SK-N-SH (cell line): ENCODE data around the gene C19orf47. TPM values are rescaled to one million over a fixed set of nuclear protein-coding genes. Genes with fewer than 3 reads are reported as not detected.
"Not testable (repeated sequence)": the region's sequence is repeated elsewhere in the genome, so short reads cannot be mapped to it uniquely, and the experiment has no call there.

Experiments
- CTCF ChIA-PET: fragments of 300-600, 350-600 bp; formaldehyde crosslinking; extraction: SDS; loops from one replicate; lab custom pipeline; 2021; lab: Yijun Ruan, JAX
- POLR2A ChIA-PET: fragments of 350-600 bp; sonication (Branson Sonifier 250); formaldehyde crosslinking; extraction: SDS; loops from one replicate; lab custom pipeline; 2020; ENCODE audit warnings: antibody characterized with exemption, inconsistent platforms; lab: Yijun Ruan, JAX
- DNase-seq: peaks from one replicate; pipeline ENCODE4 v3.0.0; 2012
- H2AFZ ChIP-seq: fragments of 200-600 bp; sonication (generic); 2 replicates; pipeline ENCODE4 v1.8.1; 2016; ENCODE audit warnings: antibody characterized with exemption, mild to moderate bottlenecking, low read depth
- H3F3A ChIP-seq: fragments of 200-600 bp; sonication (generic); replicated peaks from 2 replicates; pipeline ENCODE3; 2016; ENCODE audit warnings: antibody characterized with exemption, mild to moderate bottlenecking; ENCODE audit not compliant: insufficient read depth
- H3K27ac ChIP-seq, 2 experiments: fragments of 200-500 bp in 1 of 2; fragments of 200-600 bp in 1 of 2; sonication (Bioruptor generic) in 1 of 2; sonication (generic), shearing (Covaris generic) in 1 of 2; 2 replicates each; pipeline versions ENCODE4 v1.5.1 to v1.6.1; 2014 to 2016; ENCODE audit warnings: low read depth in 2 of 2, inconsistent platforms in 1 of 2, low read length in 1 of 2, mild to moderate bottlenecking in 1 of 2, mixed read lengths in 1 of 2
- H3K27me3 ChIP-seq: fragments of 200-600 bp; sonication (generic), shearing (Covaris generic); 2 replicates; pipeline ENCODE4 v1.6.1; 2016; ENCODE audit warnings: mixed run types; ENCODE audit not compliant: insufficient read depth
- H3K36me3 ChIP-seq, 2 experiments: fragments of 200-500 bp in 1 of 2; fragments of 200-600 bp in 1 of 2; sonication (Bioruptor generic) in 1 of 2; sonication (generic) in 1 of 2; replicated peaks in 1 of 2; 2 replicates each; pipeline versions ENCODE3 to v1.5.1; 2014 to 2016; ENCODE audit warnings: low read length in 1 of 2, mild to moderate bottlenecking in 1 of 2; ENCODE audit not compliant: insufficient read depth in 2 of 2, control insufficient read depth in 1 of 2
- H3K4me1 ChIP-seq, 2 experiments: fragments of 200-500 bp in 1 of 2; fragments of 200-600 bp in 1 of 2; sonication (Bioruptor generic) in 1 of 2; sonication (generic), shearing (Covaris generic) in 1 of 2; 2 replicates each; pipeline versions ENCODE4 v1.5.1 to v1.6.1; 2014 to 2016; ENCODE audit warnings: low read depth in 1 of 2, low read length in 1 of 2, mixed run types in 1 of 2; ENCODE audit not compliant: insufficient read depth in 2 of 2, control insufficient read depth in 1 of 2
- H3K4me2 ChIP-seq: fragments of 200-600 bp; sonication (generic), shearing (Covaris generic); 2 replicates; pipeline ENCODE4 v1.6.1; 2017; ENCODE audit warnings: mixed run types
- H3K4me3 ChIP-seq, 2 experiments: fragments of 200-500 bp in 1 of 2; fragments of 200-600 bp in 1 of 2; sonication (Bioruptor generic) in 1 of 2; sonication (generic), shearing (Covaris generic) in 1 of 2; 2 replicates each; pipeline versions ENCODE4 v1.5.1 to v1.8.1; 2014 to 2016; ENCODE audit warnings: low read depth in 2 of 2, inconsistent platforms in 1 of 2, low read length in 1 of 2, mild to moderate bottlenecking in 1 of 2, mixed read lengths in 1 of 2, moderate library complexity in 1 of 2
- H3K79me2 ChIP-seq: fragments of 200-600 bp; sonication (generic); 2 replicates; pipeline ENCODE4 v1.8.1; 2017; ENCODE audit warnings: mild to moderate bottlenecking; ENCODE audit not compliant: insufficient read depth
- H3K9ac ChIP-seq: fragments of 200-600 bp; sonication (generic); 2 replicates; pipeline ENCODE4 v1.6.1; 2017; ENCODE audit warnings: mixed run types
- H3K9me2 ChIP-seq: fragments of 200-600 bp; sonication (generic); 2 replicates; pipeline ENCODE4 v1.6.1; 2017; ENCODE audit warnings: mixed run types
- H3K9me3 ChIP-seq: fragments of 200-600 bp; sonication (generic); 2 replicates; pipeline ENCODE4 v1.6.1; 2017; ENCODE audit warnings: mixed run types, mild to moderate bottlenecking, moderate library complexity
- H4K20me1 ChIP-seq: fragments of 200-600 bp; sonication (generic); 2 replicates; pipeline ENCODE4 v1.6.1; 2017; ENCODE audit warnings: mild to moderate bottlenecking, mixed run types; ENCODE audit not compliant: insufficient read depth
- FOXJ3 ChIP-seq: sonication (generic); formaldehyde crosslinking; IDR thresholded peaks from 2 replicates; pipeline ENCODE4 v1.5.1; 2020; ENCODE audit warnings: mild to moderate bottlenecking, missing genetic modification reagents
- GABPA ChIP-seq: IDR thresholded peaks from 2 replicates; pipeline ENCODE4 v1.4.0; 2012; ENCODE audit warnings: low read depth, mild to moderate bottlenecking
- GATA2 ChIP-seq: sonication (generic); formaldehyde crosslinking; IDR thresholded peaks from 2 replicates; pipeline ENCODE4 v1.5.0; 2020; ENCODE audit warnings: mild to moderate bottlenecking, missing genetic modification reagents
- NRF1 ChIP-seq: IDR thresholded peaks from 2 replicates; pipeline ENCODE4 v1.6.1; 2012; ENCODE audit warnings: low read depth, mild to moderate bottlenecking, low read length
- POLR2AphosphoS5 ChIP-seq: IDR thresholded peaks from 2 replicates; pipeline ENCODE4 v1.6.1; 2012; ENCODE audit warnings: low read depth, low read length
- REST ChIP-seq: IDR thresholded peaks from 2 replicates; pipeline ENCODE4 v1.6.1; 2012; ENCODE audit warnings: mild to moderate bottlenecking, low read depth, low read length, moderate library complexity
- SMC3 ChIP-seq: IDR thresholded peaks from 2 replicates; pipeline ENCODE4 v1.6.1; 2012; ENCODE audit warnings: low read depth, low read length, improper control_type of control experiment
- TAF1 ChIP-seq: IDR thresholded peaks from 2 replicates; pipeline ENCODE4 v1.6.1; 2012; ENCODE audit warnings: low read depth, mild to moderate bottlenecking, low read length, moderate library complexity, borderline replicate concordance
- TCF12 ChIP-seq: IDR thresholded peaks from 2 replicates; pipeline ENCODE4 v1.4.0; 2012
- TEAD4 ChIP-seq: IDR thresholded peaks from 2 replicates; pipeline ENCODE4 v1.4.0; 2012; ENCODE audit warnings: mild to moderate bottlenecking, borderline replicate concordance; ENCODE audit not compliant: insufficient read depth
- USF1 ChIP-seq: IDR thresholded peaks from 2 replicates; pipeline ENCODE4 v1.4.0; 2012; ENCODE audit warnings: low read depth, borderline replicate concordance
- WGBS: methylation state at CpG from one replicate; pipeline ENCODE4 v1.1.6; 2017; ENCODE audit warnings: low lambda C conversion rate; 5-methylcytosine and 5-hydroxymethylcytosine counted together
- polyA plus RNA-seq, 3 experiments: library from polyadenylated mRNA; depleted of rRNA; stranded (reverse); fragments of >200 nt; gene quantifications; 2 replicates each; pipeline ENCODE4 v1.2.3, GENCODE V29; 2012
- TF ChIP-seq, protein P1 (sequence below): IDR thresholded peaks from 2 replicates; pipeline ENCODE4 v1.4.0; 2012; ENCODE audit warnings: low read depth, borderline replicate concordance
- TF ChIP-seq, protein P2 (sequence below): IDR thresholded peaks from 2 replicates; pipeline ENCODE4 v1.4.0; 2012; ENCODE audit warnings: low read depth
- TF ChIP-seq, protein P3 (sequence below): fragments of 150-350 bp; IDR thresholded peaks from 2 replicates; pipeline ENCODE4 v1.6.1; 2016; ENCODE audit warnings: mild to moderate bottlenecking, low read depth, low read length
- TF ChIP-seq, protein P4 (sequence below): fragments of 150-350 bp; IDR thresholded peaks from 2 replicates; pipeline ENCODE4 v1.6.1; 2017; ENCODE audit warnings: antibody characterized with exemption, low read length, low read depth, borderline replicate concordance

The C19orf47 gene
- polyA plus RNA-seq, 1 of the 3 experiments (the other 2 are of a cell fraction) = 17.2 TPM

- no peak for TF ChIP-seq REST
- TF ChIP-seq, protein P1, sequence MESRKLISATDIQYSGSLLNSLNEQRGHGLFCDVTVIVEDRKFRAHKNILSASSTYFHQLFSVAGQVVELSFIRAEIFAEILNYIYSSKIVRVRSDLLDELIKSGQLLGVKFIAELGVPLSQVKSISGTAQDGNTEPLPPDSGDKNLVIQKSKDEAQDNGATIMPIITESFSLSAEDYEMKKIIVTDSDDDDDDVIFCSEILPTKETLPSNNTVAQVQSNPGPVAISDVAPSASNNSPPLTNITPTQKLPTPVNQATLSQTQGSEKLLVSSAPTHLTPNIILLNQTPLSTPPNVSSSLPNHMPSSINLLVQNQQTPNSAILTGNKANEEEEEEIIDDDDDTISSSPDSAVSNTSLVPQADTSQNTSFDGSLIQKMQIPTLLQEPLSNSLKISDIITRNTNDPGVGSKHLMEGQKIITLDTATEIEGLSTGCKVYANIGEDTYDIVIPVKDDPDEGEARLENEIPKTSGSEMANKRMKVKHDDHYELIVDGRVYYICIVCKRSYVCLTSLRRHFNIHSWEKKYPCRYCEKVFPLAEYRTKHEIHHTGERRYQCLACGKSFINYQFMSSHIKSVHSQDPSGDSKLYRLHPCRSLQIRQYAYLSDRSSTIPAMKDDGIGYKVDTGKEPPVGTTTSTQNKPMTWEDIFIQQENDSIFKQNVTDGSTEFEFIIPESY = no peak
- TF ChIP-seq, protein P2, sequence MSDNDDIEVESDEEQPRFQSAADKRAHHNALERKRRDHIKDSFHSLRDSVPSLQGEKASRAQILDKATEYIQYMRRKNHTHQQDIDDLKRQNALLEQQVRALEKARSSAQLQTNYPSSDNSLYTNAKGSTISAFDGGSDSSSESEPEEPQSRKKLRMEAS = no peak
Measured at GRCh38 chr19:40370997-40371801, 23.0 kb upstream of the C19orf47 start (continued).

GRCh38 chr19:40370253-40370652 is 22.1 kb upstream of the C19orf47 start:
- H3K4me1 ChIP-seq = peaks cover 0 to 11% of the 10 kb centered on the region in 2 experiments; a peak in 2 of 4 replicates
- DNase-seq, H3K27me3 ChIP-seq, H3K4me3 ChIP-seq, H3K27ac ChIP-seq, H3K9me2 ChIP-seq, H3K4me2 ChIP-seq, H3K9ac ChIP-seq, H2AFZ ChIP-seq, POLR2A ChIA-PET, H3K9me3 ChIP-seq, H4K20me1 ChIP-seq, H3K79me2 ChIP-seq, H3F3A ChIP-seq: not testable (repeated sequence)
- CTCF ChIA-PET = interaction anchor here (0.5 to 1.5 kb wide), 2 partner anchors 65 to 965 kb away, joined by 3 read pairs; no protein-coding TSS in a partner anchor
- H3K36me3 ChIP-seq = peaks cover 17 to 25% of the 10 kb centered on the region in 2 experiments
- 91% methylated on average over 3 of the region's 3 CpGs for WGBS

GRCh38 chr19:40369797-40370196 is 21.6 kb upstream of the C19orf47 start:
- CTCF ChIA-PET = interaction anchor here (0.5 to 1.5 kb wide), 2 partner anchors 64 to 965 kb away, joined by 3 read pairs; no protein-coding TSS in a partner anchor
- no peak for TF ChIP-seq FOXJ3 (CRISPR knock-in tag)
- no peak for TF ChIP-seq TCF12
- no peak for TF ChIP-seq TAF1
- TF ChIP-seq TEAD4 = no peak
- no peak for TF ChIP-seq NRF1
- TF ChIP-seq POLR2AphosphoS5 = no peak
- TF ChIP-seq, protein P3, sequence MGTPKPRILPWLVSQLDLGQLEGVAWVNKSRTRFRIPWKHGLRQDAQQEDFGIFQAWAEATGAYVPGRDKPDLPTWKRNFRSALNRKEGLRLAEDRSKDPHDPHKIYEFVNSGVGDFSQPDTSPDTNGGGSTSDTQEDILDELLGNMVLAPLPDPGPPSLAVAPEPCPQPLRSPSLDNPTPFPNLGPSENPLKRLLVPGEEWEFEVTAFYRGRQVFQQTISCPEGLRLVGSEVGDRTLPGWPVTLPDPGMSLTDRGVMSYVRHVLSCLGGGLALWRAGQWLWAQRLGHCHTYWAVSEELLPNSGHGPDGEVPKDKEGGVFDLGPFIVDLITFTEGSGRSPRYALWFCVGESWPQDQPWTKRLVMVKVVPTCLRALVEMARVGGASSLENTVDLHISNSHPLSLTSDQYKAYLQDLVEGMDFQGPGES = no peak
- TF ChIP-seq, protein P4, sequence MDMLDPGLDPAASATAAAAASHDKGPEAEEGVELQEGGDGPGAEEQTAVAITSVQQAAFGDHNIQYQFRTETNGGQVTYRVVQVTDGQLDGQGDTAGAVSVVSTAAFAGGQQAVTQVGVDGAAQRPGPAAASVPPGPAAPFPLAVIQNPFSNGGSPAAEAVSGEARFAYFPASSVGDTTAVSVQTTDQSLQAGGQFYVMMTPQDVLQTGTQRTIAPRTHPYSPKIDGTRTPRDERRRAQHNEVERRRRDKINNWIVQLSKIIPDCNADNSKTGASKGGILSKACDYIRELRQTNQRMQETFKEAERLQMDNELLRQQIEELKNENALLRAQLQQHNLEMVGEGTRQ = no peak
- TF ChIP-seq GATA2 (CRISPR knock-in tag) = no peak
- TF ChIP-seq GABPA = no peak
- TF ChIP-seq USF1 = no peak
- no peak for TF ChIP-seq SMC3

More at GRCh38 chr19:40369797-40370196, 21.6 kb upstream of the C19orf47 start:
- H3K9me3 ChIP-seq = no peaks in the 10 kb centered on the region
- POLR2A ChIA-PET = no interaction called here
- no peak overlapping the region for H3K9ac ChIP-seq
- peaks cover 0 to 14% of the 10 kb centered on the region in 2 experiments; a peak in 2 of 4 replicates for H3K4me1 ChIP-seq
- H3K27me3 ChIP-seq = no peaks in the 10 kb centered on the region
- H3K36me3 ChIP-seq = peaks cover 17 to 25% of the 10 kb centered on the region in 2 experiments
- H2AFZ ChIP-seq = no peak overlapping the region
- peaks cover 4% of the 10 kb centered on the region for H3F3A ChIP-seq
- no peak overlapping the region for H3K4me3 ChIP-seq
- no peaks in the 10 kb centered on the region for H3K9me2 ChIP-seq
- H3K79me2 ChIP-seq = peaks cover 9% of the 10 kb centered on the region; the same call in 1 of the 2 replicates
- no peak overlapping the region for H3K4me2 ChIP-seq
- no peak overlapping the region for H3K27ac ChIP-seq
- DNase-seq = no peak
- WGBS = 93% methylated on average over 6 of the region's 12 CpGs
- no peaks in the 10 kb centered on the region for H4K20me1 ChIP-seq
